ENCODE data around the gene TLR8.

DNA sequence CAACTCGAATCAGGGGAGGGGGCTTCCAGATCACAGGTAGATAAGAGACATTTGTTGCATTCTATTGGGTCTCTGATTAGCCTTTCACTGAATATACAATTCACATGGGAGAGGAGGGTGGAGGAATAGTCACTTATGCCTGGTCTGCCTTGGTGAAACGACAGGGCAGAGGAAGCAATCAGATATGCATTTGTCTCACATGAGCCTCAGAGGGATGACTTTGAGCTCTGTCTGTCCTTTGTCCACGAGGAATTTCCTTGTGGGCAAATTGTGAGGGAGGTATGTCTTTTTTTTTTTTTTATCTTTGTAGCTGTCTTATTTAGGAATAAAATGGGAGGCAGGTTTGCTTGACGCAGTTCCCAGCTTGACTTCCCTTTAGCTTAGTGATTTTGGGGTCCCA, 40.0 kb downstream of the TLR8 start:
- TF ChIP-seq CTCF (IDR thresholded peaks at IDR 0.05) (no peak), POLR2A (IDR thresholded peaks at IDR 0.05) (no peak)

Data from lower leg skin (tissue), 3 donors.